ENCODE results near the gene ADAMTSL1.

The ADAMTSL1 gene

DNA sequence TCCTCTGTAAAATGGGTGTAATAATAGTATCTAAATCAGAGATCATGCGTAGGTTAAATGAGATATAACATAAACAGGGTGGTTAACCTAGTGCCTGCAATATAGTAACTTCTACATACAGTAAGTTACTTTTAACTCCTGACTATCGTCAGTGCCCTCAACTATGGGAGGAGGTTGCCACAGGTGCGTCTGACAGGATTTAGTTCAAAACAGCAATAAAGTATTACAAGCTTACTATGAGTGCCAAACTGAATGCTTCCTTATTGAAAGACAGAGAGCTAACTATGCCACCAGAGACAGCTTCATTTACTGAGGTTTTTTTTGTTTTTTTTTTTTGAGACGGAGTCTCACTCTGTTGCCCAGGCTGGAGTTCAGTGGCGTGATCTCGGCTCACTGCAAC lies 209.0 kb downstream of the ADAMTSL1 start:
- no peak for TF ChIP-seq CTCF (IDR thresholded peaks at IDR 0.05; ENCODE audit: insufficient read depth, low read length, poor library complexity, severe bottlenecking)
- TF ChIP-seq EZH2phosphoT487 (conservative IDR thresholded peaks at IDR 0.05; ENCODE audit: low read length): no peak
- Histone ChIP-seq H3K27me3 (ENCODE audit: low read length) (no peaks in the 10 kb centered on the region), H3K4me3 (ENCODE audit: insufficient read depth, low read length, poor library complexity, severe bottlenecking) (no peak overlapping the region), H3K9ac (ENCODE audit: low read length) (no peak overlapping the region), H3K9me3 (ENCODE audit: insufficient read depth, low read length) (no peaks in the 10 kb centered on the region), H3K36me3 (ENCODE audit: low read length) (no peaks in the 10 kb centered on the region), H4K20me1 (ENCODE audit: low read depth, low read length) (no peaks in the 10 kb centered on the region), H3K79me2 (ENCODE audit: insufficient read depth, low read length) (no peaks in the 10 kb centered on the region), H3K4me2 (ENCODE audit: low read depth, low read length, poor library complexity, severe bottlenecking) (no peak overlapping the region), H3F3A (ENCODE audit: insufficient read depth) (no peaks in the 10 kb centered on the region), H3K9me2 (replicated peaks; ENCODE audit: insufficient read depth, low read length) (no peaks in the 10 kb centered on the region), H2AFZ (ENCODE audit: low read depth, low read length, severe bottlenecking) (no peak overlapping the region), H3K27ac (ENCODE audit: low read depth, low read length) (no peak overlapping the region)

GRCh38 chr9:18683312-18683711 lies 209.4 kb downstream of the ADAMTSL1 start:
- H3K27ac ChIP-seq (ENCODE audit: low read depth, low read length): no peak overlapping the region
- H4K20me1 ChIP-seq (ENCODE audit: low read depth, low read length): no peaks in the 10 kb centered on the region
- H2AFZ ChIP-seq (ENCODE audit: low read depth, low read length, severe bottlenecking): no peak overlapping the region
- no peaks in the 10 kb centered on the region for H3K9me3 ChIP-seq (ENCODE audit: insufficient read depth, low read length)
- no peaks in the 10 kb centered on the region for H3K79me2 ChIP-seq (ENCODE audit: insufficient read depth, low read length)
- H3K36me3 ChIP-seq (ENCODE audit: low read length): no peaks in the 10 kb centered on the region
- no peaks in the 10 kb centered on the region for H3K27me3 ChIP-seq (ENCODE audit: low read length)
- H3K9me2 ChIP-seq (replicated peaks; ENCODE audit: insufficient read depth, low read length): no peaks in the 10 kb centered on the region
- TF ChIP-seq CTCF (IDR thresholded peaks at IDR 0.05; ENCODE audit: insufficient read depth, low read length, poor library complexity, severe bottlenecking): no peak
- TF ChIP-seq EZH2phosphoT487 (conservative IDR thresholded peaks at IDR 0.05; ENCODE audit: low read length): no peak
- no peak overlapping the region for H3K4me3 ChIP-seq (ENCODE audit: insufficient read depth, low read length, poor library complexity, severe bottlenecking)
- H3F3A ChIP-seq (ENCODE audit: insufficient read depth): no peaks in the 10 kb centered on the region
- no peak overlapping the region for H3K9ac ChIP-seq (ENCODE audit: low read length)
- H3K4me2 ChIP-seq (ENCODE audit: low read depth, low read length, poor library complexity, severe bottlenecking): no peak overlapping the region

DNA sequence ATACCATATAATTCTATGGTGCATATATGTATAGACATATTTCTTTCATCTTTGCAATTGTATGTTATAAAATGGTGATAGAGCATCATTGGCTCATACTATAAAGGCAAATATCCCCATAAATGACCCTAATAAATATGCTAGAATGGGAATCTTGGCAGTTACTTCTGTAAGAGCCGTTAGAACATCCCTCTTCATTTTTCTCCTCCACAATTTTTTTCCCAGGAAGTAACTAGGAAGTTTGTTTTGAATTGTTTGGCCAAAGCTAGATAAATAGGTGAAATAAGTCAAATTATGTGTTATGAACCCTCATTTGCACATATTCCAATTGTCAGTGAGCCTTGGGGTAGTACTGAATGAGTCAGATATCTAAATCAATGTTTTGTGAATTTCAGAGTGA lies 209.9 kb downstream of the ADAMTSL1 start:
- no peaks in the 10 kb centered on the region for H3K27me3 ChIP-seq (ENCODE audit: low read length)
- H3K4me2 ChIP-seq (ENCODE audit: low read depth, low read length, poor library complexity, severe bottlenecking): no peak overlapping the region
- no peak overlapping the region for H3K27ac ChIP-seq (ENCODE audit: low read depth, low read length)
- no peaks in the 10 kb centered on the region for H3K9me3 ChIP-seq (ENCODE audit: insufficient read depth, low read length)
- no peaks in the 10 kb centered on the region for H3K9me2 ChIP-seq (replicated peaks; ENCODE audit: insufficient read depth, low read length)
- H2AFZ ChIP-seq (ENCODE audit: low read depth, low read length, severe bottlenecking): no peak overlapping the region
- H3K9ac ChIP-seq (ENCODE audit: low read length): no peak overlapping the region
- no peaks in the 10 kb centered on the region for H3K36me3 ChIP-seq (ENCODE audit: low read length)
- no peaks in the 10 kb centered on the region for H4K20me1 ChIP-seq (ENCODE audit: low read depth, low read length)
- H3K79me2 ChIP-seq (ENCODE audit: insufficient read depth, low read length): no peaks in the 10 kb centered on the region
- no peak for TF ChIP-seq EZH2phosphoT487 (conservative IDR thresholded peaks at IDR 0.05; ENCODE audit: low read length)
- TF ChIP-seq CTCF (IDR thresholded peaks at IDR 0.05; ENCODE audit: insufficient read depth, low read length, poor library complexity, severe bottlenecking): no peak
- H3K4me3 ChIP-seq (ENCODE audit: insufficient read depth, low read length, poor library complexity, severe bottlenecking): no peak overlapping the region
- H3F3A ChIP-seq (ENCODE audit: insufficient read depth): no peaks in the 10 kb centered on the region

Measured in SU-DHL-6 (cell line).